ENCODE results near the gene SMYD3.

GRCh38 chr1:246170574-246171261 lies 336.4 kb downstream of the SMYD3 start:
- no peak for TF ChIP-seq TCF7 (IDR thresholded peaks at IDR 0.05; ENCODE audit: borderline replicate concordance)
- TF ChIP-seq, protein P1, sequence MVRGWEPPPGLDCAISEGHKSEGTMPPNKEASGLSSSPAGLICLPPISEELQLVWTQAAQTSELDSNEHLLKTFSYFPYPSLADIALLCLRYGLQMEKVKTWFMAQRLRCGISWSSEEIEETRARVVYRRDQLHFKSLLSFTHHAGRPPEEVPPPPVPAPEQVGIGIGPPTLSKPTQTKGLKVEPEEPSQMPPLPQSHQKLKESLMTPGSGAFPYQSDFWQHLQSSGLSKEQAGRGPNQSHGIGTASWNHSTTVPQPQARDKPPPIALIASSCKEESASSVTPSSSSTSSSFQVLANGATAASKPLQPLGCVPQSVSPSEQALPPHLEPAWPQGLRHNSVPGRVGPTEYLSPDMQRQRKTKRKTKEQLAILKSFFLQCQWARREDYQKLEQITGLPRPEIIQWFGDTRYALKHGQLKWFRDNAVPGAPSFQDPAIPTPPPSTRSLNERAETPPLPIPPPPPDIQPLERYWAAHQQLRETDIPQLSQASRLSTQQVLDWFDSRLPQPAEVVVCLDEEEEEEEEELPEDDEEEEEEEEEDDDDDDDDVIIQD (CRISPR knock-in tag; IDR thresholded peaks at IDR 0.05), result no peak
- TF ChIP-seq, protein P2, sequence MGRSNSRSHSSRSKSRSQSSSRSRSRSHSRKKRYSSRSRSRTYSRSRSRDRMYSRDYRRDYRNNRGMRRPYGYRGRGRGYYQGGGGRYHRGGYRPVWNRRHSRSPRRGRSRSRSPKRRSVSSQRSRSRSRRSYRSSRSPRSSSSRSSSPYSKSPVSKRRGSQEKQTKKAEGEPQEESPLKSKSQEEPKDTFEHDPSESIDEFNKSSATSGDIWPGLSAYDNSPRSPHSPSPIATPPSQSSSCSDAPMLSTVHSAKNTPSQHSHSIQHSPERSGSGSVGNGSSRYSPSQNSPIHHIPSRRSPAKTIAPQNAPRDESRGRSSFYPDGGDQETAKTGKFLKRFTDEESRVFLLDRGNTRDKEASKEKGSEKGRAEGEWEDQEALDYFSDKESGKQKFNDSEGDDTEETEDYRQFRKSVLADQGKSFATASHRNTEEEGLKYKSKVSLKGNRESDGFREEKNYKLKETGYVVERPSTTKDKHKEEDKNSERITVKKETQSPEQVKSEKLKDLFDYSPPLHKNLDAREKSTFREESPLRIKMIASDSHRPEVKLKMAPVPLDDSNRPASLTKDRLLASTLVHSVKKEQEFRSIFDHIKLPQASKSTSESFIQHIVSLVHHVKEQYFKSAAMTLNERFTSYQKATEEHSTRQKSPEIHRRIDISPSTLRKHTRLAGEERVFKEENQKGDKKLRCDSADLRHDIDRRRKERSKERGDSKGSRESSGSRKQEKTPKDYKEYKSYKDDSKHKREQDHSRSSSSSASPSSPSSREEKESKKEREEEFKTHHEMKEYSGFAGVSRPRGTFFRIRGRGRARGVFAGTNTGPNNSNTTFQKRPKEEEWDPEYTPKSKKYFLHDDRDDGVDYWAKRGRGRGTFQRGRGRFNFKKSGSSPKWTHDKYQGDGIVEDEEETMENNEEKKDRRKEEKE (IDR thresholded peaks at IDR 0.05; ENCODE audit: borderline replicate concordance in 1 of 2, control insufficient read depth in 1 of 2, low read depth in 2 of 2, low read length in 1 of 2), result no peak
- no peak for TF ChIP-seq ZNF121 (CRISPR knock-in tag; conservative IDR thresholded peaks at IDR 0.05)
- no peak for TF ChIP-seq RBM14 (IDR thresholded peaks at IDR 0.05; ENCODE audit: borderline replicate concordance, insufficient read depth, low read depth, low read length)
- no peak for TF ChIP-seq TAF1 (IDR thresholded peaks at IDR 0.05; ENCODE audit: control insufficient read depth, extremely low read depth, insufficient read depth, low read length, severe bottlenecking)
- no peak for TF ChIP-seq CTCF (IDR thresholded peaks at IDR 0.05 in 2 of 3, conservative IDR thresholded peaks at IDR 0.05 in 1 of 3; ENCODE audit: insufficient read depth in 2 of 3, low read depth in 1 of 3, low read length in 3 of 3)
- TF ChIP-seq FOXJ2 (tag; IDR thresholded peaks at IDR 0.05), result no peak
- no peak for TF ChIP-seq ZKSCAN8 (CRISPR knock-in tag; IDR thresholded peaks at IDR 0.05)

Data from K562 (cell line).